22Rv1 (cell line): ENCODE data around the gene COX20.

Experiments used
- CTCF ChIP-seq: fragments of 450-650 bp; IDR thresholded peaks from 2 replicates; pipeline ENCODE4 v1.5.1; 2017; ENCODE audit warnings: mild to moderate bottlenecking
- ZFX ChIP-seq: fragments of 450-650 bp; IDR thresholded peaks from 2 replicates; pipeline ENCODE4 v1.6.1; 2017; ENCODE audit warnings: antibody characterized with exemption, borderline replicate concordance

- TF ChIP-seq CTCF (no peak), ZFX (no peak)
Observed at GRCh38 chr1:244836135-244836521, 670 bp downstream of the COX20 start.
